GM18526 (cell line): ENCODE measurements around the gene PLXNA2.

Experiments used
- POLR2A ChIP-seq: IDR thresholded peaks from 3 replicates; pipeline ENCODE4 v1.6.1; 2011; ENCODE audit not compliant: insufficient read length; ENCODE audit errors: extremely low read depth

The PLXNA2 gene

DNA sequence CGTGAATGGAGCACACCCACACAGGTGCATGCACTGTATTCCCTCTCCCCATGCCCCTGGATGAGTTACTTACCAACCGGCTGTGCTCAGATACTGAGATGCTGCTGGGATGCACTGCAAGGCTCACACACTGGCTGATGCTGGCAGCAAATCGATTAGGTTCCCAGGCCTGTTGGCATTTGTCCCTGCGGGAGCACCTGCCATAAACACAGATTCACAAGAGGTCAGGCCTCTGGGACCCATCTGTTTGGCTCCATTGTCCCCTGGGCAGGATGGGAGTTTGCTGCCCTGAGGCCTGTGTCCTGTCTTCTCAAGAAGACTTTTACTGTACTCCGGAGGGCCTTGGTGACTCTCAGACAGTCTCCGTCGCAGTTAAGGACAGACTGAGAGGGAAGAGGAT is 145.4 kb downstream of the PLXNA2 start:
- no peak for TF ChIP-seq POLR2A

DNA sequence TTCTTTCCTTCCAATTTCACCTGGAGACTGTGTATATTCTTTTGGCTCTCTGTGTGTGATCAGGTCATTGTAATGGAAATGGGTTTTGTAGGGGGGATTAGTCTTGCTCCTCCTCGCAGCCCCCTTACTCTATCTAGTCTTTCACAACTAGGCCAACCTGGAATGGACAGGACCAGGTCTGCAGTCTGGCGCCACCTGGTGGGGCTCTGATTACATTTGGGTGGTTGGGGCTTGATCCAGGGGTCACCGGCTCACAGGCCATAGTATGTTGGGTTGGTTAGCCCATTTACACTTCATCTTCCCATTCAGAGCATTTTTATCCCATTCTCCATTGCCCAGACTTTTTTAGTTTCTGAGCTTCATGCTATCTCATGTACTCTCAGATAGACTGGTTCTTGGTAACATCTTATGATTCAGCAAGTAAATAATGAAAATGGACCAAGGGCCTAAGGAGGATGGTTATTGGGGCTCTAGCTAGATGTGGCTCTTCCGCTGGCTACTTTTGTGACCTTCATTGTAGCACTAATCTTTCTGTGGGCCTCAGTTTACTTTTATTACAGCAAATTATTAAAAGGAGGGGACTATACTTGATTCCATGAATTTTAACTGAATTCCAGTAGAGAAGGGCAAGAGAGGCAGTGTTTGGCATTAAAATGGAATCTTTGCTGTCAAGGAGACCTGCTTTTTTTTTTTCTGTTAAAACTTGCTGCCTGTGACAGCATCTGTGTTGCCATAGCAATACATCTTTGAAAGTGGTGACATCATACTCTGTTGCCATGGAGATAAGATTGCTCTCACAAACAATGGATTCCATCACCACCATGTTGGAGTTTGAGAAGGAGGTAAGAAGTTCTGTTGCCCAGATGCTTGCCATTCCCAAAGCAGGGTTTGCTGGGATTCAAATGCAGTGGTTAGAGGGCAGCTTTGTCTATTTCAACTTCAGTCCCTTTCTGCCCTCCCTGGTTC is 150.1 kb downstream of the PLXNA2 start:
- no peak for TF ChIP-seq POLR2A

DNA sequence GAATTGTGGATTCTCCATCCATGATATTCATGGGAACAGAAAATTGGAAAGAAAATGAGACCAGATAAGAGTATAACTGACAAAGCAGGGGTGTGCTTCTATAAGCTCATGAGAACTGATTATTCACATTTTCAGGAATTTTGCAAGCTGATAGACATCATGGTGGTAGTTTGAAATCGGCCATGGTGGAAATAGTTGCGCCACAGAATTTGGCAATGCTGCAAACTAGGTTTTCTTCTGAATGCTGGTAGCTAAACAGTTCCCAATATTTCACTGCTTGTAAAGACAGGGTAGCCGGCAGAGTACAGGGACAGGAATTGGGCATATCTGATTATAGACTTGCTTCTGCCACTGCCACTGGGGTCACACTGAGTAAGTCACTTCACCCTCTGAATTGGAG is 151.1 kb downstream of the PLXNA2 start:
- no peak for TF ChIP-seq POLR2A

DNA sequence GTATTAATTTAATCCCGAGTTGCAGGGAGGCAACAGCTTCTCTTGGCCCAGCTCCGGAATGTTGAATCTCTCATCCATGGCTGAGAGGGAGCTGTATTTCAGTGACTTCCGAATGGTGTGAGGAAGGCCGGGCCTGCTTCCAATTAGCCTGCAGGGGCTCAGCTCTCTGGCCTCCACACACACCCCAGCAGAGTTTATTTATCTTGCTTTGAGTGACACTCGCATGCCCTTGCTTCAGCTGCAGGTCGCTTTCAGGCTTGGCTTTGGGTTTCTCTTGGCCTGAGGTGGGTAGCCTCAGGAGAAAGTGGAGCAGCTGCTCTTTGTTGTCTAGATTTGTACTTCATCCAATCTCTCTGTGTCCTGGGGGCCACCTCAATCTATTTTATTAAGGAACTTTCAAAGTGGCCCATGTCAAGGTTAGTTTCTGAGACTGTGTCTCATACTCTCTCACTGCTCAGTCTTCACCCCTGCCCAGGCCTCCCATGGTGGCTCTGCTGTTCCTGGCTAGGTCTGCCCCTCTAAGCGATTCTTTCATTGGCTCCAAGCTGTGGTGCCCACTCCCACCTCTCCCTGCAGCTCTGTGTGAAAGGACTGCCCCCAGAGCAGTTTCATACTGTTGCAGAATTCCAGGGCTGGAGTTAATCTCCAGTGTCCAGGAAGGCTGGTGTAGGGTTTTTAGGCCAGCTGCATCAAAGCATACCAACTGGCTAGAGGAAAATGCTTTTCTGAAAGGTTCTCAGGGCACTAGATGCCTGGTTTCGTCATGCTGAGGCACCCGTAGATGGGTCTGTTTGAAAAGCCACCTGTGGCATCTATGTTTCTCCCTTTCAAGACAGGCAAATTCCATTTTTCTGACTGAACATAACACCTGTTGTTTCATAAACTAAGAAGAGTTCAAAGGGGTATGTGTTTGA is 153.5 kb downstream of the PLXNA2 start:
- TF ChIP-seq POLR2A, result no peak

DNA sequence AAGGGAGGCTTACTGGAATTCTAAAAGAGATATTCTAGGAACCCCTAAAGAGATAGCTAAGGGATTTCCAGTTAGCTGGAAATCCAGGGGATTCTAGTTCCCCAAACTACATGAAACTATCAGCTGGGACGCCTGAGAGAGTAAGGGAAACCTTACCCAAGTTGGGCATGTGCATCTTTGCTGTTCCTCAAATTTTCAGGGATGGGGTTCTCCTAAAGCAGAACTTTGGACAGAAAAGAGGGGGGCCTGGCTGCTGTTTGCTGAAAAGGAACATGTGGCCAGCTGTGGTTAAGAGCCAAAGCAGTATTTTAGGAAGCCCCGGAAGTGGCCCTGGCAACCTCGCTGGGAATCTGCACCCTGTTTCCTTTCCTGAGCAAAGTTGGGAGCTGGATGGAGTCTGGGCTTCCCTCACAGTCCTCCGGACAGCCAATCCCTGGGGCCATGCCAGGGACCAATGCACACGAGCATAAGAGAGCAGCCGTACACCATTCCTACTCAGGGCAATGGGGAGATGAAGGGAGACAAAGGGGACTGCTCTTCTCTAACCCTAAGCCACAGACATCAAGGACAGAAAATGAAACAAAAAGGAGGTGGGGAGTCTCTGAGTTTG is 154.3 kb downstream of the PLXNA2 start:
- TF ChIP-seq POLR2A, result no peak

DNA sequence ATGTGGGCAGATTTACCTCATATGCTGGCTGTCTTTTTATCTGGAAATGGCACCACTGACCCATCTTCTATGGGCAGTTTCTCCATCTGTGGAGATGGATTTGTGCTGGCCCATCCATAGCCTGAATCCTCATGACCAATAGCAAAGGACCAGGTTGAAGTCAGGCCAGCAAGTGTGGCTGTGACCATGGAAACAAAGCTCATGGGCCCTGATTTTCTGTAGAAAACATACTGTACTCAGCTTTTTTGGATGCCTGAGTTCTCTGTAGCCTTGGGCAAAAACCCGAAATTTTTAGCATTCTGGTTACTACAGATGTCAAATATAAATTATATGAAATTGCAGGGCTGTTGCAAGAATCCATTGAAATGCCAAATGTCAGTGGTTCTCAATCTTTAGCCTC is 155.0 kb downstream of the PLXNA2 start:
- TF ChIP-seq POLR2A, result no peak

DNA sequence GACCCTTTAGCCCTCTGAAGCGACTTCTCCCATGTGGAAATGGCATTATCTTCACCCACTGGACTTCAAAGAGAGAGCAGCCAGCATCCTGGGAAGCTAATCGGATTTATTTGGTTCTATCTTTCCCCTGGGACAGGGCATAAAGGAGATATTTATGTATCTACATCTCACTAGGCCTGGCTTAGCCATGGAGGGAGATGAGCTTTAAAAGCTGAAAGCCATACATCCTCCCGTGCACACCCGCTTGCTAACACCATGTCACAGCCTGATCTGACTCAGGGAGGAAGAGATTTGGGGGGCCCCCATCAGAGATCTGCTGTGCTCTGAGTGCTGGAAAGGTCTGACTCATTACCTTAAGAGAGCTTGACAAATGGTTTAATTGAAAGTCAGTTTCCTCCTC is 155.9 kb downstream of the PLXNA2 start:
- TF ChIP-seq POLR2A, result no peak

DNA sequence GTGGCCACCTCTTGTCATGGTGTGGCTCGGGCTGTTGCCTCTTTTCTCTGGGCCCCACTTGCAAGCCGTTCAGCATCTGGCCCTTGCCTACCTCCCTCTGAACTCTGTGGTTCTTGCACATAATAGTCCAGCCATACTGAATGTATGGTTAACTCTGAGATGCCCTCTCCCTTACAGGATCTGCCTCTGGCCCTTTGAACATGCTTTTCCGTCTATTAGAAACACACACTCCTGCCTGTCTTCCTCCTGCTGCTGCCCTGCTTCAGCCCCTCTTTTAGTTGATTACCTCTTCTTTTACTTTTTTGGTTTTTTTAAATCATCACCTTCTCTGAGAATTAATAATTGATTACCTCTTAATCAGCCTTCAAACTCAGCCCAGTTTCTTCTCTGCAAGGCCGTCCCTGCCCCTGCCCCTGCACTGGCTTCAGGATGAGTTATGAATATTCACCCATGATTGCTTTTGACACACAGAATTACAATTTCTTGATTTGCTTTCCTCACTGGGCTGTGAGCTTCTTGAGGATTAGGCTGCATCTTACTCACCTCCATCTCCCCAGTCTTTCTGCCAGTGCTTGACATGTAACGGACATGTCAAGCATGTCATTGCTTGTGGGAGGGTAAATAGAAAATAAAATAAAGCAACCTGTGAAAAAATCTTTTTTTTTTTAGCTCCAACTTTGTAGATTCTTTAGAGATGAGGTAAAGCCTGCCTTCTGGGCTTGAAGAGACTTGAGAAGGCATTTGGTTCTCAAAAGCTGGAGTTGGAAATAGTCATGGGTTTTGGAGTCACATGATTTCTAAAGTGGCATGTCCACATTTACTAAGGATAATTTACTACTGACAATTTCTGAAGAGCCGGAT is 158.3 kb downstream of the PLXNA2 start:
- no peak for TF ChIP-seq POLR2A

DNA sequence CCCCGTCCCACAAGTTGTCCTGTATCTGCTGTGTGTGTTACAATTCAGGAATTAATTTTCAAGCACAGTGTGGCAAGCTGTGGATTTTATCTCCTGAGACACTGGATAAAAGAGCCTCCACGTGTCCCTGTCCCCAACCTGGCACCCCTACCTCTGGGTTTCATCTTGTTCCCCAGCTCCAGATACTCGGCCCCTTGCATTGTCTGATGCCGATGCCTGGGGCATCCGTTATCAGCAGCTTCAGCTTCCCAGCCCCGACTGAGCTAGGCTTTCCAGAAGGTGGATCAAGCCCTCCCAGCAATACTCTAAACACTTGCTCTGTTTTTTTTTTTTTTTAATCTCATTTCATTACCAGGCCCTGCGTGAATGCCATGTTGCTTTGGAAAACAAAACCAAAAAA is 159.4 kb downstream of the PLXNA2 start:
- TF ChIP-seq POLR2A, result no peak

DNA sequence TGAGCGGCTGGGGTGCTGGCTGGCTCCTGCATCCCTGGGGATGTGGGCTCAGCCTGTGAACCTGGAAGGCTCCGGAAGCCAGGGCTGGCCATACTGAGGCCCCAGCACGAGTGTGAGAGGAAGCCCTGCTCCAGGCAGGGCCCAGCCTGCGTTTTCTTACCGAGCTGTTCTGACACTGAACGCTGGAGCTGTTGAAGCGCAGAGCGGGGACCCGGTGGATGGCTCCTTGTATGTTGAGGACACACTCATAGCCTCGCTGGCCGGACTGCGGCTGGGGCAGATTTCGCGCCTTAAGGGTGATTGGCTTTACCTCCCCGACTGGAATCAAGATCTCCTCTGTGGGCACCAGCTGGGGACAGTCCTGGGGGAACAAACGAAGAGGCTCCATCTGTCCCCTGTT is 160.0 kb downstream of the PLXNA2 start:
- no peak for TF ChIP-seq POLR2A

DNA sequence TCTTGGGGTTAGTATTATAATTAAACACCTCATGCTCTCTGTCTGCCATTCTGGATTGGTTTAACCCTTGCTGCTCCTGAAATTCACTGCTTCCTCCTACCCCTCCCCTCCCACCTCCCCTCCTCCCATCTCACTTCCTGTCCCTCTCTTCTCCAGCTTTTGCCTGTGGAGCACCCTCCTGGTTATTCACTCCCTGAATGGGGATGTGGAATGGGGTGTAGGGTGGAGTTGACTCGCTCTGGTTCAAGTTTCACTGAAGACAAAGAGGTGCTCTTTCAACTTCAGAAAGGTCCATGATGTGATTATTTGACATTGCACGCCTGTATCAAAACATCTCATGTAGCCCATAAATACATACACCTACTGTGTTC is 160.5 kb downstream of the PLXNA2 start:
- no peak for TF ChIP-seq POLR2A

DNA sequence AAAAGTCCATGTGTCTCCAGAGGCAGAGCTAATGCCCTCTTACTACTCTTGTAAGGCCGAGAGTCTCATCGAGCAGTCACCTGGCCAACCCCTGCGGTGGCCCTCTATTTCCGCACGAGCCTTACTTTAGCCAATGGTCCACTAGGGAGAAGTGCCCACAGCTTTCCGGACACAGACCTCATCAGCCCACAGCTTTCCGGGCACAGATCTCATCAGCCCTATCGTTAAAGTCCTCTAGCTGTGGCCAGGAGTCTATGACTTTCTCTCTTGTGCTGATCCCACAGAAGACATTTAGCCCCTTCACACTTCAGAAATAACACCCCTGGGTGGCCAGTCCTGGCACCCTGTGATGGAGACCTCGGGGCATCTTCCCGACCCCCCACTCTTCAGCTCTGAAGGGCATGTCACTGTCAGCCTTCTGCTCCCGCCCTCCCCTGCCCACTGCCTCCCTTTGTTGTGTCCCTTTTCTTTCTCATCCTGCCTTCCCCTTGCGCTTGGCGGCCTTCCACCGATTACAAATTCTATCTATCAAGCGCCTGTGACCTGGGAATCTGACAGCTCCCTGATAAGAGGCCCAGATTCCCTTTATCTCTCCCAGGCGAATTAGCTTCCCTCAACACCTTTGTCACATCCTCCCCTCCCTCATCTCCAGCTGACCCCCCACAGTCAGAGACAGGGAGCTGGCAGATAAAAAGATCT is 161.0 kb downstream of the PLXNA2 start:
- no peak for TF ChIP-seq POLR2A

DNA sequence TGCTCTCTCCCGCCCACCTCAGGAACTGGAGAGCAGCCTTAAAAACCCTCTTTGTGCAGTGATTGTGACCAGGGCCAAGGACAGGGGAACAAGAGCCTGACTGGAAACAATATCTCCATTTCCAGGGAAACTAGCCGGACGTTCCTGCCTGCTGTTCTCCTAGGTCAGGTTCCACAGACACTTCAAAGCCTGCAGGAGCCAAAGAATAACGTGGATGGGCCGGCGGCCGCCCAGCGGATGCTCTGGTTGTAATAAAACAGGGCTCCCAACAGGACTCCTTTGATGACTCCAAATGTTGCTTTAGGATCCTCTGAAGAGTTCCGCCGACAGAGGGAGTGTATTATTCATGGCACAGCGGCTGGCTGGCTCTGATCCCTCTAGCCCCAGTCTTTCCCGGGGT is 162.2 kb downstream of the PLXNA2 start:
- TF ChIP-seq POLR2A, result no peak
